Mesendoderm (in vitro differentiated cells): ENCODE results near the gene EPG5.

Source experiments
- DNase-seq: peaks from one replicate; pipeline ENCODE4 v3.0.0; 2013
- H2AK5ac ChIP-seq: 2 replicates; pipeline ENCODE4 v1.6.1; 2013; ENCODE audit warnings: low read length, inconsistent platforms
- H2BK120ac ChIP-seq: 2 replicates; pipeline ENCODE4 v1.6.1; 2013; ENCODE audit warnings: low read depth, mild to moderate bottlenecking, low read length, moderate library complexity, mixed read lengths
- H2BK15ac ChIP-seq: replicated peaks from 2 replicates; pipeline ENCODE4 v1.6.1; 2013; ENCODE audit warnings: low read depth, mild to moderate bottlenecking, moderate library complexity
- H2BK5ac ChIP-seq: 2 replicates; pipeline ENCODE4 v1.6.1; 2013; ENCODE audit warnings: low read length, inconsistent platforms
- H3K18ac ChIP-seq: 2 replicates; pipeline ENCODE4 v1.6.1; 2013; ENCODE audit warnings: mild to moderate bottlenecking, low read length, mixed read lengths
- H3K23ac ChIP-seq: one replicate; pipeline ENCODE4 v1.6.1; 2013; ENCODE audit warnings: low read length
- H3K27ac ChIP-seq: 2 replicates; pipeline ENCODE4 v1.5.1; 2013; ENCODE audit warnings: low read depth, mild to moderate bottlenecking, inconsistent platforms, low read length, moderate library complexity
- H3K27me3 ChIP-seq: 2 replicates; pipeline ENCODE4 v1.6.1; 2013; ENCODE audit warnings: low read length, control low read depth, mild to moderate bottlenecking, inconsistent platforms; ENCODE audit not compliant: insufficient read depth, poor library complexity
- H3K36me3 ChIP-seq: 2 replicates; pipeline ENCODE4 v1.6.1; 2013; ENCODE audit warnings: low read length, inconsistent platforms; ENCODE audit not compliant: control insufficient read depth, insufficient read depth
- H3K4ac ChIP-seq: one replicate; pipeline ENCODE4 v1.6.1; 2013; ENCODE audit warnings: low read depth, mild to moderate bottlenecking, low read length, moderate library complexity
- H3K4me1 ChIP-seq: 2 replicates; pipeline ENCODE4 v1.6.1; 2013; ENCODE audit warnings: low read depth, low read length, inconsistent platforms; ENCODE audit not compliant: control insufficient read depth
- H3K4me2 ChIP-seq: 2 replicates; pipeline ENCODE4 v1.6.1; 2013; ENCODE audit warnings: low read length
- H3K4me3 ChIP-seq: 2 replicates; pipeline ENCODE4 v1.5.1; 2013; ENCODE audit warnings: mild to moderate bottlenecking, low read length
- H3K56ac ChIP-seq: one replicate; pipeline ENCODE4 v1.6.1; 2013; ENCODE audit warnings: low read length
- H3K79me1 ChIP-seq: 2 replicates; pipeline ENCODE4 v1.6.1; 2013; ENCODE audit warnings: low read length, inconsistent platforms
- H3K79me2 ChIP-seq: 2 replicates; pipeline ENCODE4 v1.6.1; 2013; ENCODE audit warnings: mild to moderate bottlenecking, low read length; ENCODE audit not compliant: control insufficient read depth, insufficient read depth
- H3K9ac ChIP-seq: 2 replicates; pipeline ENCODE4 v1.6.1; 2013; ENCODE audit warnings: low read length, inconsistent platforms
- H4K5ac ChIP-seq: one replicate; pipeline ENCODE4 v1.6.1; 2013; ENCODE audit warnings: low read length
- H4K8ac ChIP-seq: one replicate; pipeline ENCODE4 v1.6.1; 2013; ENCODE audit warnings: low read depth, mild to moderate bottlenecking, control low read depth, low read length, moderate library complexity
- whole genome bisulfite sequencing: extraction: QIAGEN DNeasy Blood & Tissue Kit; methylation state at CpG from one replicate; pipeline ENCODE4 v1.1.7; 2013; ENCODE audit warnings: low lambda C conversion rate, missing lambda C conversion rate; ENCODE audit not compliant: insufficient coverage; ENCODE audit errors: extremely low coverage; 5-methylcytosine and 5-hydroxymethylcytosine counted together

Gene EPG5

GRCh38 chr18:45958730-45959129, 8.4 kb downstream of the EPG5 start:
- Histone ChIP-seq H3K27me3 (no peaks in the 10 kb centered on the region), H2BK120ac (no peak overlapping the region), H3K4ac (no peak overlapping the region), H4K8ac (no peak overlapping the region), H3K27ac (no peak overlapping the region), H2BK5ac (no peak overlapping the region), H2BK15ac (no peak overlapping the region), H3K18ac (no peak overlapping the region), H3K56ac (no peak overlapping the region), H4K5ac (no peak overlapping the region), H3K79me1 (peaks cover 5% of the 10 kb centered on the region), H3K79me2 (peaks cover 1% of the 10 kb centered on the region), H3K4me1 (no peaks in the 10 kb centered on the region), H2AK5ac (no peak overlapping the region), H3K4me3 (no peak overlapping the region), H3K9ac (no peak overlapping the region), H3K4me2 (no peak overlapping the region), H3K23ac (no peak overlapping the region), H3K36me3 (no peaks in the 10 kb centered on the region)
- DNase-seq, result no peak

- no peak overlapping the region for H3K9ac ChIP-seq
- no peak overlapping the region for H3K23ac ChIP-seq
- no peak overlapping the region for H3K18ac ChIP-seq
- H3K27me3 ChIP-seq, result no peaks in the 10 kb centered on the region
- H4K5ac ChIP-seq, result no peak overlapping the region
- H2AK5ac ChIP-seq, result no peak overlapping the region
- no peak overlapping the region for H3K4ac ChIP-seq
- H3K79me2 ChIP-seq, result peaks cover 1% of the 10 kb centered on the region
- H2BK5ac ChIP-seq, result no peak overlapping the region
- no peak overlapping the region for H2BK120ac ChIP-seq
- no CpG with 5 or more reads among the region's 2 CpGs for WGBS
- no peak for DNase-seq
- no peak overlapping the region for H3K4me3 ChIP-seq
- no peak overlapping the region for H3K27ac ChIP-seq
- H2BK15ac ChIP-seq, result no peak overlapping the region
- H3K36me3 ChIP-seq, result no peaks in the 10 kb centered on the region
- no peak overlapping the region for H4K8ac ChIP-seq
- no peaks in the 10 kb centered on the region for H3K4me1 ChIP-seq
- no peak overlapping the region for H3K56ac ChIP-seq
- H3K79me1 ChIP-seq, result peaks cover 4% of the 10 kb centered on the region
- H3K4me2 ChIP-seq, result no peak overlapping the region
Observed at GRCh38 chr18:45958027-45958426, 9.1 kb downstream of the EPG5 start.

GRCh38 chr18:45957100-45957499, 10.0 kb downstream of the EPG5 start:
- Histone ChIP-seq H3K4ac (no peak overlapping the region), H3K4me3 (no peak overlapping the region), H3K4me2 (no peak overlapping the region), H3K18ac (no peak overlapping the region), H3K79me2 (peaks cover 1% of the 10 kb centered on the region), H3K27me3 (no peaks in the 10 kb centered on the region), H3K56ac (no peak overlapping the region), H3K9ac (no peak overlapping the region), H4K8ac (no peak overlapping the region), H3K36me3 (no peaks in the 10 kb centered on the region), H2BK5ac (no peak overlapping the region), H3K4me1 (no peaks in the 10 kb centered on the region), H2BK15ac (no peak overlapping the region), H2BK120ac (no peak overlapping the region), H4K5ac (no peak overlapping the region), H2AK5ac (no peak overlapping the region), H3K23ac (no peak overlapping the region), H3K27ac (no peak overlapping the region), H3K79me1 (peaks cover 3% of the 10 kb centered on the region)
- DNase-seq, result no peak

GRCh38 chr18:45954070-45954934, 12.8 kb downstream of the EPG5 start:
- Histone ChIP-seq H3K4me3 (no peak overlapping the region), H2BK120ac (no peak overlapping the region), H4K5ac (no peak overlapping the region), H3K27ac (no peak overlapping the region), H3K79me2 (peaks cover 1% of the 10 kb centered on the region), H3K9ac (no peak overlapping the region), H4K8ac (no peak overlapping the region), H3K56ac (no peak overlapping the region), H3K79me1 (no peaks in the 10 kb centered on the region), H2BK5ac (no peak overlapping the region), H2AK5ac (no peak overlapping the region), H3K18ac (no peak overlapping the region), H3K4ac (no peak overlapping the region), H3K36me3 (no peaks in the 10 kb centered on the region), H3K4me2 (no peak overlapping the region), H3K4me1 (no peaks in the 10 kb centered on the region), H2BK15ac (no peak overlapping the region), H3K23ac (no peak overlapping the region), H3K27me3 (no peaks in the 10 kb centered on the region)
- WGBS, result no CpG with 5 or more reads among the region's 7 CpGs
- DNase-seq, result no peak

- Histone ChIP-seq H3K4me1 (no peaks in the 10 kb centered on the region), H3K79me2 (no peaks in the 10 kb centered on the region), H3K27me3 (no peaks in the 10 kb centered on the region), H3K23ac (no peak overlapping the region), H3K4me3 (no peak overlapping the region), H3K4ac (no peak overlapping the region), H2BK15ac (no peak overlapping the region), H3K79me1 (no peaks in the 10 kb centered on the region), H3K36me3 (no peaks in the 10 kb centered on the region), H3K9ac (no peak overlapping the region), H3K18ac (no peak overlapping the region), H3K56ac (no peak overlapping the region), H2BK5ac (no peak overlapping the region), H3K4me2 (no peak overlapping the region), H2BK120ac (no peak overlapping the region), H4K8ac (no peak overlapping the region), H4K5ac (no peak overlapping the region), H3K27ac (no peak overlapping the region), H2AK5ac (no peak overlapping the region)
- no CpG with 5 or more reads among the region's 4 CpGs for WGBS
- DNase-seq, result peak; percentile 16
Observed at GRCh38 chr18:45951016-45951714, 16.0 kb downstream of the EPG5 start.
